Type B pancreatic cell (in vitro differentiated cells): Measurements from ENCODE around the gene MERTK. TPM values are rescaled to one million over a fixed set of nuclear protein-coding genes. Genes with fewer than 3 reads are reported as not detected.
A peak's percentile ranks its signal among the peaks of the same experiment; 100 is the strongest.

Experiments
- DNase-seq: peaks from one replicate; pipeline ENCODE4 v3.0.0; 2021; ENCODE audit warnings: mixed read lengths; ENCODE audit not compliant: unreplicated experiment; ENCODE audit errors: extremely low spot score
- H3K27ac Mint-ChIP-seq: 2 replicates; pipeline ENCODE4 v1.8.0; 2021; ENCODE audit warnings: mild to moderate bottlenecking, mixed read lengths
- H3K27me3 Mint-ChIP-seq: 2 replicates; pipeline ENCODE4 v1.8.0; 2021; ENCODE audit warnings: mixed read lengths
- H3K36me3 Mint-ChIP-seq: 2 replicates; pipeline ENCODE4 v1.8.0; 2021; ENCODE audit warnings: mixed read lengths
- H3K4me1 Mint-ChIP-seq: one replicate; pipeline ENCODE4 v1.8.0; 2021; ENCODE audit warnings: mixed read lengths; ENCODE audit not compliant: unreplicated experiment
- H3K4me3 Mint-ChIP-seq: 2 replicates; pipeline ENCODE4 v1.8.0; 2021; ENCODE audit warnings: mild to moderate bottlenecking, mixed read lengths
- H3K9me3 Mint-ChIP-seq: 2 replicates; pipeline ENCODE4 v1.8.0; 2021; ENCODE audit warnings: mixed read lengths
- CTCF ChIP-seq: fragments of 200-600 bp; sonication (generic); conservative IDR thresholded peaks from 2 replicates; pipeline ENCODE4 v1.5.0; 2021; ENCODE audit warnings: antibody characterized with exemption, mild to moderate bottlenecking
- total RNA-seq: library from RNA; stranded (reverse); gene quantifications from 2 replicates; pipeline ENCODE4 v1.2.1, GENCODE V29; 2021; ENCODE audit warnings: low replicate concordance

Gene MERTK
- total RNA-seq, 1 donor from 2014 or later = 25.7 TPM

- H3K4me1 Mint-ChIP-seq = peaks cover 27% of the 10 kb centered on the region
- H3K9me3 Mint-ChIP-seq = no peaks in the 10 kb centered on the region
- H3K36me3 Mint-ChIP-seq = peaks cover 43% of the 10 kb centered on the region
- no peak for DNase-seq
- no peaks in the 10 kb centered on the region for H3K27me3 Mint-ChIP-seq
- TF ChIP-seq CTCF = no peak
- peak overlapping the region; percentile 87 for H3K27ac Mint-ChIP-seq
- H3K4me3 Mint-ChIP-seq = peak overlapping the region; percentile 7
These were observed 48.1 kb downstream of the MERTK start for GRCh38 chr2:111946294-111947114.

- no peak for TF ChIP-seq CTCF
- H3K27ac Mint-ChIP-seq = peak overlapping the region; percentile 87
- peaks cover 37% of the 10 kb centered on the region for H3K36me3 Mint-ChIP-seq
- H3K27me3 Mint-ChIP-seq = no peaks in the 10 kb centered on the region
- no peak for DNase-seq
- no peaks in the 10 kb centered on the region for H3K9me3 Mint-ChIP-seq
- H3K4me1 Mint-ChIP-seq = peaks cover 20% of the 10 kb centered on the region
- no peak overlapping the region for H3K4me3 Mint-ChIP-seq
These were observed 48.8 kb downstream of the MERTK start for GRCh38 chr2:111947219-111947618.

GRCh38 chr2:111948832-111949231 is 50.4 kb downstream of the MERTK start:
- DNase-seq = no peak
- Mint-ChIP-seq H3K27ac (no peak overlapping the region), H3K4me1 (peaks cover 14% of the 10 kb centered on the region), H3K4me3 (no peak overlapping the region), H3K9me3 (no peaks in the 10 kb centered on the region), H3K27me3 (no peaks in the 10 kb centered on the region), H3K36me3 (peaks cover 39% of the 10 kb centered on the region)
- TF ChIP-seq CTCF = no peak

- Mint-ChIP-seq H3K9me3 (no peaks in the 10 kb centered on the region), H3K4me3 (no peak overlapping the region), H3K4me1 (peaks cover 16% of the 10 kb centered on the region), H3K36me3 (peaks cover 41% of the 10 kb centered on the region), H3K27me3 (no peaks in the 10 kb centered on the region), H3K27ac (no peak overlapping the region)
- DNase-seq = no peak
- no peak for TF ChIP-seq CTCF
These were observed 51.8 kb downstream of the MERTK start for GRCh38 chr2:111950236-111950635.

- Mint-ChIP-seq H3K36me3 (peaks cover 38% of the 10 kb centered on the region), H3K4me3 (no peak overlapping the region), H3K4me1 (peaks cover 10% of the 10 kb centered on the region), H3K27me3 (no peaks in the 10 kb centered on the region), H3K27ac (no peak overlapping the region), H3K9me3 (no peaks in the 10 kb centered on the region)
- DNase-seq = no peak
- TF ChIP-seq CTCF = no peak
These were observed 53.1 kb downstream of the MERTK start for GRCh38 chr2:111951486-111951885.
